ENCODE measurements around the gene HIVEP3.

HIVEP3 gene

GRCh38 chr1:41811051-41811795, 107.5 kb downstream of the HIVEP3 start:
- Mint-ChIP-seq H3K27ac (peak overlapping the region; percentile 84), H3K4me1 (peaks cover 60% of the 10 kb centered on the region), H3K9me3 (no peaks in the 10 kb centered on the region), H3K4me3 (peak overlapping the region; percentile 51), H3K27me3 (no peaks in the 10 kb centered on the region), H3K36me3 (no peaks in the 10 kb centered on the region)

GRCh38 chr1:41810446-41810845, 108.3 kb downstream of the HIVEP3 start:
- H3K4me3 Mint-ChIP-seq, result no peak overlapping the region
- H3K9me3 Mint-ChIP-seq, result no peaks in the 10 kb centered on the region
- peaks cover 2% of the 10 kb centered on the region for H3K36me3 Mint-ChIP-seq
- H3K27ac Mint-ChIP-seq, result no peak overlapping the region
- peaks cover 68% of the 10 kb centered on the region for H3K4me1 Mint-ChIP-seq
- no peaks in the 10 kb centered on the region for H3K27me3 Mint-ChIP-seq

- H3K9me3 Mint-ChIP-seq, result no peaks in the 10 kb centered on the region
- H3K4me3 Mint-ChIP-seq, result peak overlapping the region; percentile 37
- peaks cover 2% of the 10 kb centered on the region for H3K36me3 Mint-ChIP-seq
- peak overlapping the region; percentile 57 for H3K27ac Mint-ChIP-seq
- H3K27me3 Mint-ChIP-seq, result no peaks in the 10 kb centered on the region
- H3K4me1 Mint-ChIP-seq, result peaks cover 74% of the 10 kb centered on the region
These were observed 109.0 kb downstream of the HIVEP3 start for GRCh38 chr1:41809692-41810091.

- Mint-ChIP-seq H3K9me3 (no peaks in the 10 kb centered on the region), H3K27me3 (no peaks in the 10 kb centered on the region), H3K4me1 (peaks cover 95% of the 10 kb centered on the region), H3K27ac (peak overlapping the region; percentile 96), H3K4me3 (peak overlapping the region; percentile 83), H3K36me3 (peaks cover 2% of the 10 kb centered on the region)
These were observed 111.3 kb downstream of the HIVEP3 start for GRCh38 chr1:41807390-41807789.

GRCh38 chr1:41806472-41807155, 112.1 kb downstream of the HIVEP3 start:
- peak overlapping the region; percentile 96 for H3K27ac Mint-ChIP-seq
- no peaks in the 10 kb centered on the region for H3K27me3 Mint-ChIP-seq
- no peaks in the 10 kb centered on the region for H3K9me3 Mint-ChIP-seq

GRCh38 chr1:41805771-41806471, 112.8 kb downstream of the HIVEP3 start:
- peaks cover 92% of the 10 kb centered on the region for H3K4me1 Mint-ChIP-seq
- peaks cover 2% of the 10 kb centered on the region for H3K36me3 Mint-ChIP-seq
- H3K27me3 Mint-ChIP-seq, result no peaks in the 10 kb centered on the region
- H3K4me3 Mint-ChIP-seq, result peak overlapping the region; percentile 83
- peak overlapping the region; percentile 96 for H3K27ac Mint-ChIP-seq
- no peaks in the 10 kb centered on the region for H3K9me3 Mint-ChIP-seq

More at GRCh38 chr1:41806472-41807155, 112.1 kb downstream of the HIVEP3 start:
- H3K4me1 Mint-ChIP-seq, result peaks cover 92% of the 10 kb centered on the region
- H3K4me3 Mint-ChIP-seq, result peak overlapping the region; percentile 83
- H3K36me3 Mint-ChIP-seq, result peaks cover 2% of the 10 kb centered on the region

- Mint-ChIP-seq H3K4me3 (peak overlapping the region; percentile 66), H3K27ac (peak overlapping the region; percentile 57), H3K27me3 (no peaks in the 10 kb centered on the region)
These were observed 114.5 kb downstream of the HIVEP3 start for GRCh38 chr1:41804176-41804575.

GRCh38 chr1:41803656-41804055, 115.1 kb downstream of the HIVEP3 start:
- Mint-ChIP-seq H3K36me3 (peaks cover 5% of the 10 kb centered on the region), H3K4me1 (peaks cover 93% of the 10 kb centered on the region), H3K27me3 (no peaks in the 10 kb centered on the region), H3K9me3 (no peaks in the 10 kb centered on the region), H3K27ac (peak overlapping the region; percentile 79), H3K4me3 (peak overlapping the region; percentile 56)

More at GRCh38 chr1:41804176-41804575, 114.5 kb downstream of the HIVEP3 start:
- H3K9me3 Mint-ChIP-seq, result no peaks in the 10 kb centered on the region
- H3K36me3 Mint-ChIP-seq, result peaks cover 5% of the 10 kb centered on the region
- peaks cover 92% of the 10 kb centered on the region for H3K4me1 Mint-ChIP-seq

GRCh38 chr1:41802532-41803501, 115.9 kb downstream of the HIVEP3 start:
- Mint-ChIP-seq H3K4me1 (peaks cover 84% of the 10 kb centered on the region), H3K9me3 (no peaks in the 10 kb centered on the region), H3K36me3 (peaks cover 5% of the 10 kb centered on the region), H3K27ac (peak overlapping the region; percentile 79), H3K27me3 (no peaks in the 10 kb centered on the region), H3K4me3 (peak overlapping the region; percentile 48)

- Mint-ChIP-seq H3K4me1 (peaks cover 64% of the 10 kb centered on the region), H3K27ac (no peak overlapping the region), H3K9me3 (no peaks in the 10 kb centered on the region), H3K27me3 (no peaks in the 10 kb centered on the region), H3K36me3 (peaks cover 3% of the 10 kb centered on the region), H3K4me3 (peak overlapping the region; percentile 16)
These were observed 118.4 kb downstream of the HIVEP3 start for GRCh38 chr1:41800311-41800829.

GRCh38 chr1:41799723-41800122, 119.0 kb downstream of the HIVEP3 start:
- H3K4me1 Mint-ChIP-seq, result peaks cover 64% of the 10 kb centered on the region
- H3K27ac Mint-ChIP-seq, result no peak overlapping the region
- no peaks in the 10 kb centered on the region for H3K9me3 Mint-ChIP-seq
- H3K4me3 Mint-ChIP-seq, result no peak overlapping the region
- H3K27me3 Mint-ChIP-seq, result no peaks in the 10 kb centered on the region
- peaks cover 3% of the 10 kb centered on the region for H3K36me3 Mint-ChIP-seq

- H3K4me3 Mint-ChIP-seq, result no peak overlapping the region
These were observed 119.5 kb downstream of the HIVEP3 start for GRCh38 chr1:41799205-41799604.

GRCh38 chr1:41795205-41795762, 123.4 kb downstream of the HIVEP3 start:
- H3K9me3 Mint-ChIP-seq, result no peaks in the 10 kb centered on the region
- peaks cover 3% of the 10 kb centered on the region for H3K36me3 Mint-ChIP-seq
- peak overlapping the region; percentile 44 for H3K27ac Mint-ChIP-seq
- no peak overlapping the region for H3K4me3 Mint-ChIP-seq
- H3K27me3 Mint-ChIP-seq, result no peaks in the 10 kb centered on the region
- peaks cover 69% of the 10 kb centered on the region for H3K4me1 Mint-ChIP-seq

More at GRCh38 chr1:41799205-41799604, 119.5 kb downstream of the HIVEP3 start:
- H3K36me3 Mint-ChIP-seq, result peaks cover 3% of the 10 kb centered on the region
- H3K4me1 Mint-ChIP-seq, result peaks cover 64% of the 10 kb centered on the region
- no peaks in the 10 kb centered on the region for H3K27me3 Mint-ChIP-seq
- H3K9me3 Mint-ChIP-seq, result no peaks in the 10 kb centered on the region
- H3K27ac Mint-ChIP-seq, result no peak overlapping the region

GRCh38 chr1:41794031-41794430, 124.7 kb downstream of the HIVEP3 start:
- H3K27me3 Mint-ChIP-seq, result no peaks in the 10 kb centered on the region
- H3K4me3 Mint-ChIP-seq, result no peak overlapping the region
- peak overlapping the region; percentile 1 for H3K27ac Mint-ChIP-seq
- H3K9me3 Mint-ChIP-seq, result no peaks in the 10 kb centered on the region
- no peaks in the 10 kb centered on the region for H3K36me3 Mint-ChIP-seq
- peaks cover 64% of the 10 kb centered on the region for H3K4me1 Mint-ChIP-seq

Measured in activated naive CD4-positive, alpha-beta T cell treated with anti-CD3 and anti-CD28 coated beads, Interleukin-2, amount 50 U/mL, for 24 hours (primary cell).